ENCODE results near the gene SLC19A1. TPM values are rescaled to one million over a fixed set of nuclear protein-coding genes. Genes with fewer than 3 reads are reported as not detected.

SLC19A1 gene
- total RNA-seq, 1 experiment from 2014 or later = 25.4 TPM

GRCh38 chr21:45467221-45467779 is 74.9 kb downstream of the SLC19A1 start:
- peaks cover 6% of the 10 kb centered on the region for H3K4me1 Mint-ChIP-seq (ENCODE audit: insufficient read depth, unreplicated experiment)
- no peaks in the 10 kb centered on the region for H3K36me3 Mint-ChIP-seq (ENCODE audit: insufficient read depth, unreplicated experiment)
- H3K4me3 Mint-ChIP-seq (ENCODE audit: unreplicated experiment) = no peak overlapping the region
- peaks cover 28% of the 10 kb centered on the region for H3K27me3 Mint-ChIP-seq (ENCODE audit: insufficient read depth, unreplicated experiment)
- no peak overlapping the region for H3K27ac Mint-ChIP-seq (ENCODE audit: low read depth, unreplicated experiment)
- DNase-seq (ENCODE audit: unreplicated experiment) = peak; percentile 38
- POLR2A ChIA-PET = interaction anchor here (1.0 kb wide), 1 partner anchor 47 kb away, joined by 5 read pairs; no protein-coding TSS in a partner anchor
- CTCF ChIA-PET = interaction anchor here (0.7 kb wide), 1 partner anchor 327 kb away, joined by 3 read pairs; no protein-coding TSS in a partner anchor
- no peak for TF ChIP-seq CTCF (IDR thresholded peaks at IDR 0.05; ENCODE audit: unreplicated experiment)
- peaks cover 4% of the 10 kb centered on the region for H3K9me3 Mint-ChIP-seq (ENCODE audit: unreplicated experiment)
- intact Hi-C loops (cut with micrococcal nuclease) = no loop called here
- BruUV-seq (replicated peaks) = no TSS peak

GRCh38 chr21:45466330-45467220 is 75.7 kb downstream of the SLC19A1 start:
- no peak overlapping the region for H3K4me3 Mint-ChIP-seq (ENCODE audit: unreplicated experiment)
- ChIA-PET CTCF (interaction anchor here (0.7 kb wide), 1 partner anchor 327 kb away, joined by 3 read pairs; no protein-coding TSS in a partner anchor), POLR2A (interaction anchor here (0.7 to 1.0 kb wide), 2 partner anchors 46 to 57 kb away, joined by 3 to 5 read pairs; no protein-coding TSS in a partner anchor)
- H3K4me1 Mint-ChIP-seq (ENCODE audit: insufficient read depth, unreplicated experiment) = peaks cover 6% of the 10 kb centered on the region
- intact Hi-C loops (cut with micrococcal nuclease) = no loop called here
- no peak overlapping the region for H3K27ac Mint-ChIP-seq (ENCODE audit: low read depth, unreplicated experiment)
- no peaks in the 10 kb centered on the region for H3K36me3 Mint-ChIP-seq (ENCODE audit: insufficient read depth, unreplicated experiment)
- peaks cover 35% of the 10 kb centered on the region for H3K27me3 Mint-ChIP-seq (ENCODE audit: insufficient read depth, unreplicated experiment)
- H3K9me3 Mint-ChIP-seq (ENCODE audit: unreplicated experiment) = peaks cover 9% of the 10 kb centered on the region
- no peak for TF ChIP-seq CTCF (IDR thresholded peaks at IDR 0.05; ENCODE audit: unreplicated experiment)
- no TSS peak for BruUV-seq (replicated peaks)
- no peak for DNase-seq (ENCODE audit: unreplicated experiment)

GRCh38 chr21:45465611-45466329 is 76.5 kb downstream of the SLC19A1 start:
- no peaks in the 10 kb centered on the region for H3K36me3 Mint-ChIP-seq (ENCODE audit: insufficient read depth, unreplicated experiment)
- intact Hi-C loops (cut with micrococcal nuclease) = no loop called here
- POLR2A ChIA-PET = interaction anchor here (0.7 kb wide), 1 partner anchor 232 kb away, joined by 3 read pairs; no protein-coding TSS in a partner anchor
- peaks cover 39% of the 10 kb centered on the region for H3K27me3 Mint-ChIP-seq (ENCODE audit: insufficient read depth, unreplicated experiment)
- DNase-seq (ENCODE audit: unreplicated experiment) = no peak
- BruUV-seq (replicated peaks) = no TSS peak
- H3K4me1 Mint-ChIP-seq (ENCODE audit: insufficient read depth, unreplicated experiment) = peaks cover 6% of the 10 kb centered on the region
- TF ChIP-seq CTCF (IDR thresholded peaks at IDR 0.05; ENCODE audit: unreplicated experiment) = no peak
- CTCF ChIA-PET = no interaction called here
- H3K27ac Mint-ChIP-seq (ENCODE audit: low read depth, unreplicated experiment) = no peak overlapping the region
- H3K9me3 Mint-ChIP-seq (ENCODE audit: unreplicated experiment) = peaks cover 9% of the 10 kb centered on the region
- H3K4me3 Mint-ChIP-seq (ENCODE audit: unreplicated experiment) = no peak overlapping the region

GRCh38 chr21:45465105-45465504 is 77.1 kb downstream of the SLC19A1 start:
- TF ChIP-seq CTCF (IDR thresholded peaks at IDR 0.05; ENCODE audit: unreplicated experiment) = no peak
- Mint-ChIP-seq H3K27ac (ENCODE audit: low read depth, unreplicated experiment) (no peak overlapping the region), H3K4me1 (ENCODE audit: insufficient read depth, unreplicated experiment) (peaks cover 6% of the 10 kb centered on the region), H3K9me3 (ENCODE audit: unreplicated experiment) (peaks cover 9% of the 10 kb centered on the region), H3K4me3 (ENCODE audit: unreplicated experiment) (no peak overlapping the region), H3K36me3 (ENCODE audit: insufficient read depth, unreplicated experiment) (no peaks in the 10 kb centered on the region), H3K27me3 (ENCODE audit: insufficient read depth, unreplicated experiment) (peaks cover 39% of the 10 kb centered on the region)
- ChIA-PET POLR2A (interaction anchor here (0.7 kb wide), 1 partner anchor 231 kb away, joined by 3 read pairs; no protein-coding TSS in a partner anchor), CTCF (no interaction called here)
- DNase-seq (ENCODE audit: unreplicated experiment) = no peak
- no TSS peak for BruUV-seq (replicated peaks)
- intact Hi-C loops (cut with micrococcal nuclease) = no loop called here
